Measurements from ENCODE around the gene FZD8. TPM values are rescaled to one million over a fixed set of nuclear protein-coding genes. Genes with fewer than 3 reads are reported as not detected.

FZD8 gene
- total and polyA plus RNA-seq, 2 of the 4 experiments (the other 2 are of a cell fraction), result 3.6 to 3.9 TPM

DNA sequence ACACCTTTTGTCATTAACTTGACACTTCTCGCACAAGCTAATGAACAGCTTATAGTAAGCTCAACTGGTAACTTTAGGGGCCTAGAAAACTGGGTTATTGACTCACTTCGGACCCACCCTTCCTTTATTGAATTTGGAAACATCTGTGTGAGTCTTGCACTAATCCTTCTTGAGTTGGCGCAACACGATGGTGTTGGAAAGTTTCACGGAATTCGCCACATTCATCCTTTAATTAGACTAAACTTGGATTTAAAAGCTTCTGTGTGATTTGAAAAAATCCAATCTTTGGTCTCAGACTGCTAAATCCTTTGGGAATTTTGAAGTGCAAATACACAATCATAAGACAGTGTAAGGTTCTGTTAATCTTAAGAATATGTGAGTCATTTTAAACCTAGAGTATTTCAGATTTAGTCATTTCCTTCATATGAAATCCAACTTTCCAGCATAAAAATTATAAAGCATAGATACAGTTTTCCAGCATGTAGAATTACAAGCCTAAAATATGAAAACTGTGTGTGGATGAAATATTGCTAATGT, 15.1 kb downstream of the FZD8 start:
- Histone ChIP-seq H3K56ac (ENCODE audit: extremely low read depth, insufficient read depth, low read length) (no peak overlapping the region), H3K4me2 (ENCODE audit: low read depth, low read length) (peak overlapping the region; percentile 51; the same call in 1 of the 2 replicates), H3K14ac (replicated peaks; ENCODE audit: low read depth, low read length) (peak overlapping the region; percentile 46; the same call in 1 of the 2 replicates), H3K27me3 (ENCODE audit: control insufficient read depth, insufficient read depth, low read length) (no peaks in the 10 kb centered on the region), H3K36me3 (ENCODE audit: control insufficient read depth, insufficient read depth, low read length) (no peaks in the 10 kb centered on the region), H4K5ac (ENCODE audit: low read depth, low read length) (peak overlapping the region; percentile 84; the same call in 1 of the 2 replicates), H2AFZ (replicated peaks; ENCODE audit: low read length, poor library complexity) (peak overlapping the region; percentile 52), H4K20me1 (ENCODE audit: insufficient read depth, low read length) (no peaks in the 10 kb centered on the region), H2BK15ac (ENCODE audit: low read depth, low read length) (peak overlapping the region; percentile 69; the same call in 2 of the 3 replicates), H2BK120ac (ENCODE audit: low read depth, low read length) (peak overlapping the region; percentile 83), H2BK5ac (ENCODE audit: low read depth, low read length, poor library complexity, severe bottlenecking) (peak overlapping the region; percentile 77), H3K9ac (ENCODE audit: low read depth, low read length) (no peak overlapping the region), H3K79me1 (ENCODE audit: low read depth in 1 of 2, low read length in 2 of 2) (no peaks in the 10 kb centered on the region), H3K4ac (ENCODE audit: low read depth, low read length) (peak overlapping the region; percentile 68; the same call in 1 of the 2 replicates), H3K23ac (ENCODE audit: low read depth, low read length) (peak overlapping the region; percentile 80; the same call in 1 of the 2 replicates), H2AK5ac (ENCODE audit: low read depth, low read length) (no peak overlapping the region), H3K4me1 (ENCODE audit: control insufficient read depth, insufficient read depth, low read length) (peaks cover 2% of the 10 kb centered on the region; the same call in 1 of the 2 replicates), H3K9me3 (ENCODE audit: control insufficient read depth, insufficient read depth, low read length) (no peaks in the 10 kb centered on the region), H3K18ac (ENCODE audit: low read depth, low read length) (peak overlapping the region; percentile 89; the same call in 1 of the 2 replicates), H3K9me1 (ENCODE audit: insufficient read depth, low read length) (no peaks in the 10 kb centered on the region), H3K27ac (ENCODE audit: insufficient read depth, low read length) (no peak overlapping the region), H2BK20ac (ENCODE audit: low read depth, low read length) (peak overlapping the region; percentile 49; the same call in 1 of the 2 replicates), H4K8ac (ENCODE audit: low read depth in 2 of 2, low read length in 2 of 2) (peak overlapping the region; percentile 48 to 61; a peak in 3 of 4 replicates), H3K4me3 (ENCODE audit: insufficient read depth, low read depth, low read length) (no peak overlapping the region), H2AK9ac (replicated peaks; ENCODE audit: low read depth, low read length, poor library complexity) (no peak overlapping the region), H4K91ac (ENCODE audit: insufficient read depth, low read depth, low read length) (peak overlapping the region; percentile 56; the same call in 1 of the 2 replicates)
- dilution Hi-C loops (cut with HindIII; ENCODE audit: low sequenced_read_pairs, unreplicated experiment) (no loop called here), intact Hi-C loops (cut with micrococcal nuclease) (no loop called here), in situ Hi-C loops (cut with MboI; ENCODE audit: low sequenced_read_pairs) (no loop called here)
- ChIA-PET POLR2A (ENCODE audit: unreplicated experiment) (no interaction called here), CTCF (no interaction called here)
- TF ChIP-seq RAD21 (IDR thresholded peaks at IDR 0.05; ENCODE audit: low read length) (no peak), RCOR1 (IDR thresholded peaks at IDR 0.05; ENCODE audit: insufficient replicate concordance, low read length) (no peak), POLR2A (IDR thresholded peaks at IDR 0.05; ENCODE audit: low read depth, low read length) (no peak)
- BruUV-seq (replicated peaks), result no TSS peak
- 80% methylated on average over 1 of the region's 6 CpGs; no CpG with 5 or more reads in 1 of the 2 experiments for WGBS, 2 experiments (ENCODE audit: extremely low coverage in 2 of 2, insufficient read length in 1 of 2)
- DNase-seq, result peak; percentile 68
- ATAC-seq (ENCODE audit: low read depth), result peak; percentile 93
